Hypothalamus (tissue), 51 donors: Measurements from ENCODE around the gene NXN.
"Not testable (repeated sequence)": the region's sequence is repeated elsewhere in the genome, so short reads cannot be mapped to it uniquely, and the experiment has no call there.

ENCODE experiments used
- DNase-seq, 51 donors: peaks; one replicate each; lab custom pipeline; 2025; lab: John Stamatoyannopoulos, UW

NXN gene

GRCh38 chr17:1007310-1008007, 27.9 kb upstream of the NXN start:
- no peak for DNase-seq

GRCh38 chr17:1006054-1006453, 26.5 kb upstream of the NXN start:
- DNase-seq, result no peak

- peak in 46 of 51 donors; percentile 15 to 86 (median 69) for DNase-seq
Observed at GRCh38 chr17:1005361-1005946, 25.9 kb upstream of the NXN start.

GRCh38 chr17:1004769-1005295, 25.3 kb upstream of the NXN start:
- DNase-seq, result no peak

GRCh38 chr17:1003972-1004768, 24.6 kb upstream of the NXN start:
- DNase-seq, result peak in 8 of 51 donors; percentile 7 to 25 (median 16)

GRCh38 chr17:1003633-1003971, 24.0 kb upstream of the NXN start:
- DNase-seq, result no peak

- DNase-seq, result peak in 27 of 51 donors; percentile 11 to 72 (median 40)
Observed at GRCh38 chr17:1002771-1003555, 23.4 kb upstream of the NXN start.

GRCh38 chr17:1002412-1002753, 22.8 kb upstream of the NXN start:
- peak in 1 of 51 donors; percentile 61 for DNase-seq

GRCh38 chr17:1001640-1002411, 22.2 kb upstream of the NXN start:
- DNase-seq, result peak in 1 of 51 donors; percentile 28

GRCh38 chr17:1000597-1001461, 21.3 kb upstream of the NXN start:
- peak in 1 of 51 donors; percentile 14 for DNase-seq

- DNase-seq, result no peak
Observed at GRCh38 chr17:998111-998510, 18.5 kb upstream of the NXN start.

- DNase-seq, result peak; percentile 70 to 99 (median 89)
Observed at GRCh38 chr17:996554-997344, 17.2 kb upstream of the NXN start, which contains the start of gene TIMM22. Gene TIMM22, plus strand, starts transcription at chr17:997129. Its CDS starts 14 bp downstream, at chr17:997143.

GRCh38 chr17:995324-995723, 15.7 kb upstream of the NXN start:
- not testable (repeated sequence) for DNase-seq

GRCh38 chr17:992933-993332, 13.4 kb upstream of the NXN start:
- no peak for DNase-seq

GRCh38 chr17:988561-988960, 9.0 kb upstream of the NXN start:
- DNase-seq, result no peak

- no peak for DNase-seq
Observed at GRCh38 chr17:987931-988330, 8.4 kb upstream of the NXN start.

GRCh38 chr17:986322-986929, 6.8 kb upstream of the NXN start:
- no peak for DNase-seq

- no peak for DNase-seq
Observed at GRCh38 chr17:983921-984320, 4.3 kb upstream of the NXN start.
